GM13977 (cell line): ENCODE results near the gene SMAP2.

Experiments used
- DNase-seq: peaks from one replicate; pipeline ENCODE4 v3.0.0; 2012; ENCODE audit warnings: low spot score
- CTCF ChIP-seq: IDR thresholded peaks from 2 replicates; pipeline ENCODE4 v1.5.1; 2012; ENCODE audit warnings: mild to moderate bottlenecking, control low read depth; ENCODE audit not compliant: insufficient read depth; ENCODE audit errors: extremely low read depth, missing control alignments
- in situ Hi-C: fragments of 300-500 bp; cut with MboI; formaldehyde crosslinking; loops from one replicate; pipeline ENCODE4 v1.12.0; 2022; ENCODE audit warnings: low sequenced_read_pairs, low pct_unique_long_range_greater_than_20kb, mixed read lengths, inconsistent platforms; ENCODE audit not compliant: unreplicated experiment

The SMAP2 gene

GRCh38 chr1:40423951-40424618 is 50.6 kb downstream of the SMAP2 start:
- no peak for TF ChIP-seq CTCF
- no peak for DNase-seq
- in situ Hi-C loops = no loop called here

GRCh38 chr1:40425198-40425597 is 51.7 kb downstream of the SMAP2 start:
- in situ Hi-C loops = no loop called here
- no peak for TF ChIP-seq CTCF
- DNase-seq = no peak

- in situ Hi-C loops = no loop called here
- no peak for DNase-seq
- TF ChIP-seq CTCF = no peak
Measured at GRCh38 chr1:40431385-40431784, 57.9 kb downstream of the SMAP2 start.

- in situ Hi-C loops = no loop called here
- TF ChIP-seq CTCF = no peak
- no peak for DNase-seq
Measured at GRCh38 chr1:40432644-40433390, 59.3 kb downstream of the SMAP2 start.

- TF ChIP-seq CTCF = no peak
- in situ Hi-C loops = no loop called here
- DNase-seq = no peak
Measured at GRCh38 chr1:40435471-40435870, 61.9 kb downstream of the SMAP2 start.

GRCh38 chr1:40435876-40436275 is 62.3 kb downstream of the SMAP2 start:
- no peak for TF ChIP-seq CTCF
- DNase-seq = no peak
- in situ Hi-C loops = no loop called here
